Progenitor cell of endocrine pancreas (in vitro differentiated cells): ENCODE measurements around the gene SLC35G3. TPM values are rescaled to one million over a fixed set of nuclear protein-coding genes. Genes with fewer than 3 reads are reported as not detected.
"Not testable (repeated sequence)": the region's sequence is repeated elsewhere in the genome, so short reads cannot be mapped to it uniquely, and the experiment has no call there.

Experiments
- DNase-seq: peaks from one replicate; pipeline ENCODE4 v3.0.0; 2021; ENCODE audit warnings: low spot score; ENCODE audit not compliant: unreplicated experiment
- H3K27ac Mint-ChIP-seq: 2 replicates; pipeline ENCODE4 v1.8.0; 2021; ENCODE audit warnings: mild to moderate bottlenecking, moderate library complexity, mixed read lengths
- H3K27me3 Mint-ChIP-seq: 2 replicates; pipeline ENCODE4 v1.8.0; 2021; ENCODE audit warnings: mixed read lengths
- H3K36me3 Mint-ChIP-seq: 2 replicates; pipeline ENCODE4 v1.8.0; 2022; ENCODE audit warnings: mixed read lengths; ENCODE audit not compliant: insufficient read depth
- H3K4me1 Mint-ChIP-seq: 2 replicates; pipeline ENCODE4 v1.8.0; 2021; ENCODE audit warnings: low read depth, mixed read lengths
- H3K4me3 Mint-ChIP-seq: 2 replicates; pipeline ENCODE4 v1.8.0; 2021; ENCODE audit warnings: low read depth, mild to moderate bottlenecking, moderate library complexity, mixed read lengths
- H3K9me3 Mint-ChIP-seq: 2 replicates; pipeline ENCODE4 v1.8.0; 2021; ENCODE audit warnings: low read depth, mixed read lengths
- CTCF ChIP-seq: fragments of 200-600 bp; sonication (generic); IDR thresholded peaks from one replicate; pipeline ENCODE4 v1.5.0; 2021; ENCODE audit warnings: antibody characterized with exemption, mild to moderate bottlenecking; ENCODE audit not compliant: unreplicated experiment
- total RNA-seq: library from RNA; stranded (reverse); gene quantifications from 2 replicates; pipeline ENCODE4 v1.2.1, GENCODE V29; 2021

SLC35G3 gene
- total RNA-seq, 1 donor from 2014 or later: not detected

DNA sequence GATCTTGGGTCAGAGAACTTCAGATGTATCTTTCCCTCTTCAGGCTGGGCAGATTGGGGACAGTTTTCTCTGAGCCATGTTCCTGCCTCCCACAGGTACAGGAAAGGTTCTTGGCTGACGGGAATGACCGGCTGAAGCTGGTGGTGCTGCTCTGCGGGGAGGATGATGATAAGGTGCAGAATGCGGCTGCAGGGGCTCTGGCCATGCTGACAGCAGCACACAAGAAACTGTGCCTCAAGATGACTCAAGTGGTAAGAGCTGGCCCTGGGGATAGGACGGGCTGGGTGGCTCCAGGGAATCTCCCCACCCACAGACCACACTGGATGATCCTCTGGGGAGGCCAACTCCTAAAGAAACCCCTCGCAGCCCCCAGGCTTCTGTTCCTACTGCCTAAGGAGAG lies 10.9 kb downstream of the SLC35G3 start:
- DNase-seq: no peak
- Mint-ChIP-seq H3K27me3 (peaks cover 23% of the 10 kb centered on the region), H3K4me3 (no peak overlapping the region), H3K4me1 (no peaks in the 10 kb centered on the region), H3K27ac (no peak overlapping the region), H3K36me3 (no peaks in the 10 kb centered on the region), H3K9me3 (no peaks in the 10 kb centered on the region)
- TF ChIP-seq CTCF: no peak

GRCh38 chr17:35179379-35179778 lies 14.8 kb downstream of the SLC35G3 start:
- not testable (repeated sequence) for H3K4me1 Mint-ChIP-seq, DNase-seq, H3K4me3 Mint-ChIP-seq, H3K9me3 Mint-ChIP-seq, H3K27ac Mint-ChIP-seq, H3K36me3 Mint-ChIP-seq
- H3K27me3 Mint-ChIP-seq: peaks cover 30% of the 10 kb centered on the region

GRCh38 chr17:35176897-35177296 lies 17.3 kb downstream of the SLC35G3 start:
- TF ChIP-seq CTCF: no peak
- H3K4me1 Mint-ChIP-seq: no peaks in the 10 kb centered on the region
- no peaks in the 10 kb centered on the region for H3K9me3 Mint-ChIP-seq
- H3K4me3 Mint-ChIP-seq: no peak overlapping the region
- no peak overlapping the region for H3K27ac Mint-ChIP-seq
- H3K36me3 Mint-ChIP-seq: no peaks in the 10 kb centered on the region
- peaks cover 12% of the 10 kb centered on the region for H3K27me3 Mint-ChIP-seq
- no peak for DNase-seq

GRCh38 chr17:35175638-35176415 lies 18.4 kb downstream of the SLC35G3 start:
- no peak overlapping the region for H3K27ac Mint-ChIP-seq
- no peak overlapping the region for H3K4me3 Mint-ChIP-seq
- H3K9me3 Mint-ChIP-seq: no peaks in the 10 kb centered on the region
- H3K4me1 Mint-ChIP-seq: no peaks in the 10 kb centered on the region
- H3K36me3 Mint-ChIP-seq: no peaks in the 10 kb centered on the region
- no peak for DNase-seq
- peaks cover 12% of the 10 kb centered on the region for H3K27me3 Mint-ChIP-seq
- TF ChIP-seq CTCF: no peak

- TF ChIP-seq CTCF: no peak
- Mint-ChIP-seq H3K36me3 (no peaks in the 10 kb centered on the region), H3K9me3 (no peaks in the 10 kb centered on the region), H3K27me3 (peaks cover 12% of the 10 kb centered on the region), H3K27ac (no peak overlapping the region), H3K4me3 (no peak overlapping the region), H3K4me1 (no peaks in the 10 kb centered on the region)
- no peak for DNase-seq
These were observed 19.3 kb downstream of the SLC35G3 start for GRCh38 chr17:35174835-35175334.

- H3K4me1 Mint-ChIP-seq, DNase-seq, H3K9me3 Mint-ChIP-seq, H3K36me3 Mint-ChIP-seq, H3K4me3 Mint-ChIP-seq, H3K27ac Mint-ChIP-seq: not testable (repeated sequence)
- H3K27me3 Mint-ChIP-seq: peaks cover 12% of the 10 kb centered on the region
These were observed 21.9 kb downstream of the SLC35G3 start for GRCh38 chr17:35172321-35172720.
